ENCODE data around the gene AVPR1B.

AVPR1B gene

GRCh38 chr1:206106328-206107167, 10.6 kb downstream of the AVPR1B start:
- TF ChIP-seq, protein P1, sequence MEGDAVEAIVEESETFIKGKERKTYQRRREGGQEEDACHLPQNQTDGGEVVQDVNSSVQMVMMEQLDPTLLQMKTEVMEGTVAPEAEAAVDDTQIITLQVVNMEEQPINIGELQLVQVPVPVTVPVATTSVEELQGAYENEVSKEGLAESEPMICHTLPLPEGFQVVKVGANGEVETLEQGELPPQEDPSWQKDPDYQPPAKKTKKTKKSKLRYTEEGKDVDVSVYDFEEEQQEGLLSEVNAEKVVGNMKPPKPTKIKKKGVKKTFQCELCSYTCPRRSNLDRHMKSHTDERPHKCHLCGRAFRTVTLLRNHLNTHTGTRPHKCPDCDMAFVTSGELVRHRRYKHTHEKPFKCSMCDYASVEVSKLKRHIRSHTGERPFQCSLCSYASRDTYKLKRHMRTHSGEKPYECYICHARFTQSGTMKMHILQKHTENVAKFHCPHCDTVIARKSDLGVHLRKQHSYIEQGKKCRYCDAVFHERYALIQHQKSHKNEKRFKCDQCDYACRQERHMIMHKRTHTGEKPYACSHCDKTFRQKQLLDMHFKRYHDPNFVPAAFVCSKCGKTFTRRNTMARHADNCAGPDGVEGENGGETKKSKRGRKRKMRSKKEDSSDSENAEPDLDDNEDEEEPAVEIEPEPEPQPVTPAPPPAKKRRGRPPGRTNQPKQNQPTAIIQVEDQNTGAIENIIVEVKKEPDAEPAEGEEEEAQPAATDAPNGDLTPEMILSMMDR (IDR thresholded peaks at IDR 0.05; ENCODE audit: low read depth, low read length, missing control alignments), result peak; percentile 91
- Histone ChIP-seq H3K36me3 (replicated peaks) (no peaks in the 10 kb centered on the region), H3K27me3 (replicated peaks) (peaks cover 3% of the 10 kb centered on the region), H3K4me3 (ENCODE audit: low read depth, low read length) (no peak overlapping the region), H3K27ac (no peak overlapping the region)
- in situ Hi-C loops (cut with HindIII; ENCODE audit: low pct_ligation_motif_present, low sequenced_read_pairs), result loop anchor here (25.0 kb wide), 3 partner anchors 119 to 319 kb away; partner anchors contain the start of gene RAB29
- DNase-seq, result peak; percentile 72

DNA sequence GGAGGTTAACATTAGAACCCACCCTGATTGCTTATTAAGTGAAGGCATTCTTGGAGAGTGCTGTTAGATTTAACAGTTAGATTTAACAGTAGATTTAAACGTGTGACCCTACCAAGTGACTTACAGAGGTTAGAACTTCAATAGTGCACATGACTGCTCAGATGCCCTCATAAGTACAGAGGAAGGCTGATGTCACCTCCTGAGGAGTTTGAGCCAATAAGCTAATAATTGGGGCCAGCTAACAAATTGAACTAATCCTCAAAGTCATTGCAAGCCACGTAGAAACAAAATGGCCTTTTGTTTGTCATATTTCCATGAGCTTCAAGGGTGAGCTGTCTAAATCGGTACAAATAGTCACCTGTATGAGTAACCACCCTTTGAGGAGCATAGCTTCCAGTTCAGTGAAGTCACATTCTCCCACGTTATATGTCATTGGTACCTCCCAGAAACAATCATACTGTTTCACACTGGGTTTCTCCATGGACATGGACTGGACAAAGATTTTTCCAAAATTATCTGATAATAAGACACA, 11.7 kb downstream of the AVPR1B start:
- Histone ChIP-seq H3K27me3 (replicated peaks) (peaks cover 9% of the 10 kb centered on the region), H3K36me3 (replicated peaks) (no peaks in the 10 kb centered on the region), H3K27ac (no peak overlapping the region), H3K4me3 (ENCODE audit: low read depth, low read length) (no peak overlapping the region)
- in situ Hi-C loops (cut with HindIII; ENCODE audit: low pct_ligation_motif_present, low sequenced_read_pairs), result loop anchor here (25.0 kb wide), 3 partner anchors 118 to 318 kb away; partner anchors contain the start of gene RAB29
- TF ChIP-seq, protein P1 (IDR thresholded peaks at IDR 0.05; ENCODE audit: low read depth, low read length, missing control alignments), result no peak
- no peak for DNase-seq

- Histone ChIP-seq H3K27me3 (replicated peaks) (peaks cover 11% of the 10 kb centered on the region), H3K4me3 (ENCODE audit: low read depth, low read length) (no peak overlapping the region), H3K27ac (no peak overlapping the region), H3K36me3 (replicated peaks) (no peaks in the 10 kb centered on the region)
- TF ChIP-seq, protein P1 (IDR thresholded peaks at IDR 0.05; ENCODE audit: low read depth, low read length, missing control alignments), result no peak
- in situ Hi-C loops (cut with HindIII; ENCODE audit: low pct_ligation_motif_present, low sequenced_read_pairs), result loop anchor here (25.0 kb wide), 3 partner anchors 117 to 317 kb away; partner anchors contain the start of gene RAB29
- DNase-seq, result no peak
These were observed 13.2 kb downstream of the AVPR1B start for GRCh38 chr1:206103979-206104378.

GRCh38 chr1:206102292-206102936, 14.8 kb downstream of the AVPR1B start:
- Histone ChIP-seq H3K27me3 (replicated peaks) (peaks cover 11% of the 10 kb centered on the region), H3K27ac (no peak overlapping the region), H3K36me3 (replicated peaks) (no peaks in the 10 kb centered on the region), H3K4me3 (ENCODE audit: low read depth, low read length) (no peak overlapping the region)
- in situ Hi-C loops (cut with HindIII; ENCODE audit: low pct_ligation_motif_present, low sequenced_read_pairs), result loop anchor here (25.0 kb wide), 3 partner anchors 115 to 315 kb away; partner anchors contain the start of gene RAB29
- no peak for DNase-seq
- TF ChIP-seq, protein P1 (IDR thresholded peaks at IDR 0.05; ENCODE audit: low read depth, low read length, missing control alignments), result no peak

GRCh38 chr1:206101351-206102045, 15.7 kb downstream of the AVPR1B start:
- in situ Hi-C loops (cut with HindIII; ENCODE audit: low pct_ligation_motif_present, low sequenced_read_pairs), result loop anchor here (25.0 kb wide), 3 partner anchors 114 to 314 kb away; partner anchors contain the start of gene RAB29
- peaks cover 11% of the 10 kb centered on the region for H3K27me3 ChIP-seq (replicated peaks)
- H3K36me3 ChIP-seq (replicated peaks), result no peaks in the 10 kb centered on the region
- no peak overlapping the region for H3K27ac ChIP-seq
- H3K4me3 ChIP-seq (ENCODE audit: low read depth, low read length), result no peak overlapping the region
- no peak for DNase-seq
- TF ChIP-seq, protein P1 (IDR thresholded peaks at IDR 0.05; ENCODE audit: low read depth, low read length, missing control alignments), result no peak

All from brain microvascular endothelial cell (primary cell).